Daoy (cell line): ENCODE data around the gene LPAR2. TPM values are rescaled to one million over a fixed set of nuclear protein-coding genes. Genes with fewer than 3 reads are reported as not detected.
A peak's percentile ranks its signal among the peaks of the same experiment; 100 is the strongest.

Experiments
- DNase-seq: peaks from one replicate; pipeline ENCODE4 v3.0.0-alpha.2; 2015; ENCODE audit warnings: low read depth
- total RNA-seq: library from RNA; depleted of rRNA; stranded (reverse); fragments of >200 nt; shearing (Covaris generic); gene quantifications from 2 replicates; pipeline ENCODE4 v1.2.3, GENCODE V29; 2014; rRNA removed

Gene LPAR2
- total RNA-seq, 1 experiment from 2014 or later: 1.2 TPM

DNA sequence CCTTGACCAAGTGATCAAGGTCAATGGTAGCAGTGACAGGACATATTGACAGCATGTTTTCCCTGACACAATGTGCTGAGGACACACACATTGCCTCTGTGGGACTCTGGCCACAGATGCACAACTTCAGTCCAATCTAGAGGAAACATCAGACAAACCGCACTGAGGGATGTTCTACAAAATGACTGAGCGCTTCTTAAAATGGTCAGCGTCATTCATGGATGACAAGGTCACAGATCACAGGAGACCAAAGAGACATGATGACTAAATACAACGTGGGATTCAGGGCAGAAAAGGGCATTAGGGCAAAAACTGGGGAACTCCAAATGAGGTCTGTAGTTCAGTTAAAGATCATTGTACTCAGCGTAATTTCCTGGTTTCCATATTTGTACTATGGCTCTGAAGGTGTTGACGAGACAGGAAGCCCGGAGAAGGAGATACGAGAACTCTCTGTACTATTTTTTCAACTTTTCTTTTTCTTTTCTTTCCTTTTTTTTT, 30.2 kb downstream of the LPAR2 start:
- no peak for DNase-seq

- peak; percentile 62 for DNase-seq
Observed at GRCh38 chr19:19595171-19595701, 32.8 kb downstream of the LPAR2 start.

- no peak for DNase-seq
Observed at GRCh38 chr19:19594381-19594780, 33.6 kb downstream of the LPAR2 start.

DNA sequence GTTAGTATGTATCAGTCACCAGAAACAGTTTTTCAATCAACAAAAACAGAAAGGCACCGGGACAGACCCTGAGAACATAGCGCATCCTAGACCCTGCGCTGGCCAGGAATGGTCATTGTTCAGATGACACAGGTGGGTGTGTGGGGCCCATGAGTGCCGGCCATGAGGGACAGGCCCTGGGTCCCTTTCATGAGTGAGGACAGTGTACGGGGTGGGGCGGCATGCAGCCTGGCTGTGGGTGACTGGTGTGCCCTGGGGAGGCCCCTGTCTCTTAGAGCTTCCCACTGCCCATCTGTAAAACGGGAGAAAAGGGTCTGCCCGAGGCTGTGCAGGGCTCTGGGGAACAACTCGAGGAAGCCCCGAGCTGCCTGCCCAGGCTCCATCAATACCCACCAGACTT, 35.3 kb downstream of the LPAR2 start:
- DNase-seq: no peak

GRCh38 chr19:19591133-19591825, 36.7 kb downstream of the LPAR2 start:
- DNase-seq: peak; percentile 92

GRCh38 chr19:19588546-19588945, 39.5 kb downstream of the LPAR2 start:
- no peak for DNase-seq

DNA sequence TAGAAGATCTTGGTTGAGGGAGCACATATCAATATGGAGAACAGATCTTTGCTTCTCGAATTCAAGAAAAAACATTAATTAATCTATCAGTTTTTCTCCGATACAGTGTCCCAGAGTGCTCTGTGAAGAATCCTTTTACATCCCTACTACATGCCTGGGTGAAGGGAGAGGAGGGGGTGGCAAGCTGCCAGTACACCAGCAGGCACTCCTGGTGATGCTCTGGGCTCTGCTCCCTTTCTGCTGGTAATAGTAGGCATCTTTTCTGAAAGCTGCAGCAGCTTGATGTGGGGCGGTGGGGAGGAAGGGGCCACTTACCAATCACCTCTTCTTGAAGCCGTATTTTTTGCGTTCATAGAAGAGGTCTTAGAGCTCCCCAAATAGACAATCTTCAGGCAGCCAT, 40.2 kb downstream of the LPAR2 start:
- DNase-seq: no peak

DNA sequence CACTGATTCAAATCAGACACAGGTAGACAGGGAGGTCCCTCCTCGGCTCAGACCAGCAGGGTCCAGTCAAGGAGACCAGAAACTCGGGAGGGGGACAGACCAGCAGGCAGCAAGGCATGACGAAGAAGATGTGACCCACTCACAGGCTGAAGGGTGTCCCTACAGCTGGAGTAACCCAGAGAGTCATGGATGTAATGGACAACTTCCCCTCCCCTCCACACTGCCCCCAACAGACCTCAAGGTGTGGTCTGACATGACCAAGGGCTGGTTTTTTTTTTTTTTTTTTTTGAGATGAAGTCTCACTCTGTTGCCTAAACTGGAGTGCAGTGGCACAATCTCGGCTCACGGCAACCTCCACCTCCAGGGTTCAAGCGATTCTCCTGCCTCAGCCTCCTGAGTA, 43.7 kb downstream of the LPAR2 start:
- DNase-seq: no peak

GRCh38 chr19:19582471-19582870, 45.5 kb downstream of the LPAR2 start:
- DNase-seq: no peak

- no peak for DNase-seq
Observed at GRCh38 chr19:19581391-19581790, 46.6 kb downstream of the LPAR2 start.

DNA sequence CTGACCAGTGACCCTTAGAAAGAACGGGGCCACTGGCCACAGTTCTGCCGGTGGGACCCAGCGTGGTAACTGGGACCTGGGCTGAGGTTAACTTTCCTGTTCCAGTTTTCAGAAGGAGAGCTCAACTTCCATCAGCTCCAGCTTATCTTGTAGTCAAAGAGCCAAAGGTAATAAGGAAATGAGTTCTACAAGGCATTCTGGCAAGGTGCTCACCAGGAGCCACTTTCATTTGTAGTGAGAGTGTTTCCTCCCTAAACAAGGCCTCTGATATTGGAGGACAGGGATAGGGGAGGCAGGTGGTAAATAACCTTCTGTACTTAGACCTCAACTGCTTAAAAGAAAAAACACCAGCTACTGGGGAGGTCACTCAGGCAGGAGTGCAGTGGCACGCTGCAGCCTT, 47.6 kb downstream of the LPAR2 start:
- no peak for DNase-seq

- DNase-seq: no peak
Observed at GRCh38 chr19:19579533-19580361, 48.3 kb downstream of the LPAR2 start.

DNA sequence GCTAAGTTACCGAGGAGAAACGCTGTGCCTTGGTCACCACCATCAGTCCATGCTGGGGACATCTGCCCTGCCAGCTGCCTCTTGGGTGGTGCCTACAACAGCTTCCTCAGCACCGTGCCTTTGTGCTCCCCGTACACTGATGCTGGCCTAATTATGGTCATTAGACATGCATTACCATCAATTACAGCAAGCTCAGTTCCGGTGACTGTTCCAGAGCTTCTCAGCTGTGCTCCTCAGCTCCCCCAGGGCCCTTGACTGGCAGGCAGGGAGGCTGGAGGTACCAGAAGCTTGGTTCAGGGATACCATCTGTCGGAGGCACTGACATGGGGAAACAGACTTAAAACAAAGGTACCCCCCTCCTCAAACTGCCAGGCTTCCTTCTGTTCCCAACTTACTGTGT, 49.8 kb downstream of the LPAR2 start:
- DNase-seq: no peak

- no peak for DNase-seq
Observed at GRCh38 chr19:19575411-19575810, 52.6 kb downstream of the LPAR2 start.

Other genes starting within 250 kb of the LPAR2 start
- 43.9 and 45.6 TPM in 2 replicates for gene GATAD2A, start 222.5 kb downstream of the LPAR2 start, total RNA-seq
- gene TSSK6, start 112.7 kb downstream of the LPAR2 start, total RNA-seq: 1.8 and 3.1 TPM in 2 replicates
- 96.6 and 152 TPM in 2 replicates for gene NDUFA13, start 112.0 kb downstream of the LPAR2 start, total RNA-seq
- gene YJEFN3, start 99.3 kb downstream of the LPAR2 start, total RNA-seq: 1.4 and 2.7 TPM in 2 replicates
- gene CILP2, start 90.0 kb downstream of the LPAR2 start, total RNA-seq: 0.40 and 1.0 TPM in 2 replicates
- gene PBX4, start 9.5 kb downstream of the LPAR2 start, total RNA-seq: 0.42 and 1.9 TPM in 2 replicates
- 2.2 and 7.1 TPM in 2 replicates for gene GMIP, start 15.4 kb upstream of the LPAR2 start, total RNA-seq
- gene ATP13A1, start 35.5 kb upstream of the LPAR2 start, total RNA-seq: 152 and 173 TPM in 2 replicates
- 11.0 and 12.4 TPM in 2 replicates for gene ZNF101, start 40.6 kb upstream of the LPAR2 start, total RNA-seq
- gene ZNF14, start 104.9 kb upstream of the LPAR2 start, total RNA-seq: 2.9 and 5.4 TPM in 2 replicates
- 18.5 and 18.6 TPM in 2 replicates for gene ZNF506, start 193.5 kb upstream of the LPAR2 start, total RNA-seq
- 3.9 and 5.1 TPM in 2 replicates for gene ZNF253, start 237.7 kb upstream of the LPAR2 start, total RNA-seq